Mesenchymal stem cell (in vitro differentiated cells and primary cell): ENCODE data around the gene ODAPH.

ENCODE experiments used
- DNase-seq: peaks from one replicate; pipeline ENCODE4 v3.0.0-alpha.2; 2013
- H2AFZ ChIP-seq: one replicate; pipeline ENCODE4 v1.6.1; 2013; ENCODE audit warnings: low read depth, mild to moderate bottlenecking, control low read depth, inconsistent platforms, low read length, moderate library complexity
- H2AK5ac ChIP-seq: 2 replicates; pipeline ENCODE4 v1.6.1; 2013; ENCODE audit warnings: low read length, moderate library complexity, mild to moderate bottlenecking, inconsistent platforms; ENCODE audit not compliant: severe bottlenecking
- H2BK120ac ChIP-seq: one replicate; pipeline ENCODE4 v1.6.1; 2013; ENCODE audit warnings: low read depth, mild to moderate bottlenecking, inconsistent platforms, low read length, moderate library complexity
- H2BK12ac ChIP-seq, 2 experiments: one replicate each; pipeline ENCODE4 v1.6.1; 2013; ENCODE audit warnings: inconsistent platforms in 2 of 2, low read length in 2 of 2, mild to moderate bottlenecking in 2 of 2, moderate library complexity in 2 of 2, control low read depth in 1 of 2
- H2BK15ac ChIP-seq: one replicate; pipeline ENCODE4 v1.6.1; 2013; ENCODE audit warnings: mild to moderate bottlenecking, low read depth, inconsistent platforms; ENCODE audit not compliant: poor library complexity, severe bottlenecking
- H2BK5ac ChIP-seq: 2 replicates; pipeline ENCODE4 v1.6.1; 2013; ENCODE audit warnings: low read depth, mild to moderate bottlenecking, low read length, control low read depth, inconsistent platforms; ENCODE audit not compliant: poor library complexity, severe bottlenecking
- H3K14ac ChIP-seq, 2 experiments: one replicate each; pipeline ENCODE4 v1.6.1; 2013; ENCODE audit warnings: inconsistent platforms in 2 of 2, low read length in 2 of 2, control low read depth in 1 of 2, mild to moderate bottlenecking in 1 of 2, moderate library complexity in 1 of 2
- H3K18ac ChIP-seq, 2 experiments: one replicate each; pipeline ENCODE4 v1.6.1; 2013; ENCODE audit warnings: inconsistent platforms in 2 of 2, low read length in 2 of 2, control low read depth in 1 of 2, low read depth in 1 of 2, mild to moderate bottlenecking in 1 of 2
- H3K23ac ChIP-seq, 2 experiments: one replicate each; pipeline ENCODE4 v1.6.1; 2013; ENCODE audit warnings: inconsistent platforms in 2 of 2, low read length in 2 of 2, mild to moderate bottlenecking in 2 of 2, moderate library complexity in 2 of 2, control low read depth in 1 of 2
- H3K27ac ChIP-seq: 2 replicates; pipeline ENCODE4 v1.5.1; 2013; ENCODE audit warnings: mild to moderate bottlenecking, moderate library complexity, low read length, control low read depth, inconsistent platforms; ENCODE audit not compliant: poor library complexity, severe bottlenecking
- H3K27me3 ChIP-seq, 2 experiments: 2 replicates each; pipeline versions ENCODE4 v1.6.1 to v1.7.0; 2013; ENCODE audit warnings: low read length in 2 of 2, mild to moderate bottlenecking in 2 of 2, moderate library complexity in 2 of 2, control low read depth in 1 of 2, inconsistent platforms in 1 of 2; ENCODE audit not compliant: control insufficient read depth in 1 of 2, insufficient read depth in 1 of 2
- H3K36me3 ChIP-seq, 2 experiments: 2 replicates each; pipeline versions ENCODE4 v1.6.1 to v1.7.0; 2013; ENCODE audit warnings: low read length in 2 of 2, control low read depth in 1 of 2, inconsistent platforms in 1 of 2, low read depth in 1 of 2, mild to moderate bottlenecking in 1 of 2; ENCODE audit not compliant: insufficient read depth in 2 of 2, control insufficient read depth in 1 of 2
- H3K4ac ChIP-seq, 2 experiments: one replicate each; pipeline ENCODE4 v1.6.1; 2013; ENCODE audit warnings: inconsistent platforms in 2 of 2, low read length in 2 of 2, mild to moderate bottlenecking in 2 of 2, moderate library complexity in 2 of 2, control low read depth in 1 of 2, low read depth in 1 of 2
- H3K4me1 ChIP-seq: 2 replicates; pipeline ENCODE4 v1.6.1; 2013; ENCODE audit warnings: low read depth, low read length, control low read depth; ENCODE audit not compliant: control insufficient read depth, insufficient read depth
- H3K4me2 ChIP-seq: 2 replicates; pipeline ENCODE4 v1.6.1; 2013; ENCODE audit warnings: low read length, mild to moderate bottlenecking, inconsistent platforms; ENCODE audit not compliant: poor library complexity, severe bottlenecking
- H3K4me3 ChIP-seq, 2 experiments: 2 replicates each; pipeline versions ENCODE4 v1.5.1 to v1.7.0; 2013; ENCODE audit warnings: low read length in 2 of 2, mild to moderate bottlenecking in 2 of 2, control low read depth in 1 of 2, low read depth in 1 of 2; ENCODE audit not compliant: insufficient read depth in 1 of 2
- H3K79me1 ChIP-seq: replicated peaks from 2 replicates; pipeline ENCODE4 v1.6.1; 2013; ENCODE audit warnings: mild to moderate bottlenecking, control low read depth, low read length, inconsistent platforms; ENCODE audit not compliant: poor library complexity, severe bottlenecking
- H3K9ac ChIP-seq: 2 replicates; pipeline ENCODE4 v1.7.0; 2013; ENCODE audit warnings: mild to moderate bottlenecking, low read length, moderate library complexity
- H3K9me3 ChIP-seq: 2 replicates; pipeline ENCODE4 v1.7.0; 2013; ENCODE audit warnings: mild to moderate bottlenecking, low read length; ENCODE audit not compliant: control insufficient read depth
- H4K8ac ChIP-seq: one replicate; pipeline ENCODE4 v1.6.1; 2013; ENCODE audit warnings: inconsistent platforms, mild to moderate bottlenecking, low read length, moderate library complexity
- H4K91ac ChIP-seq: one replicate; pipeline ENCODE4 v1.6.1; 2013; ENCODE audit warnings: mild to moderate bottlenecking, low read length, inconsistent platforms
- WGBS: methylation state at CpG from one replicate; pipeline ENCODE4 v1.1.7; 2013; ENCODE audit warnings: mixed read lengths; 5-methylcytosine and 5-hydroxymethylcytosine counted together

The ODAPH gene

DNA sequence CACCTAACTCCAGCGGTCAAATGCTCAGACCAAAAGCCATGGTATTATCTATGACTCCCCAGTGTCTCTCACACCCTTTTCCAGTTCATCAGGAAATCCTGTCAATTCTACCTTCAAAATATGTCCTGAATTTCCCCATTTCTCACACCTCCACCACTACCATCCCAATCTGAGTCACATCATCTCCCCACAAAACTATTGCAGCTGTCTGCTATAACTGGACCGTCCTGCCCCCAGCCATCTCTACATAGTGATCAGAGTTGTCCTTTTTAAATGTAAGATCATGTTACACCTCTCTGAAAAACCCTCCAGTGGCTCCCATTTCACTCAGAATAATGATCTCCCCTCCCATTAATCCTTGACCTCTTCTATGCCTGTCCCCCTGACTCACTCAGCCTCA is 6.8 kb upstream of the ODAPH start:
- no peak overlapping the region for H4K91ac ChIP-seq
- no peak overlapping the region for H2BK15ac ChIP-seq
- 98% methylated on average over 2 of the region's 2 CpGs for WGBS

DNA sequence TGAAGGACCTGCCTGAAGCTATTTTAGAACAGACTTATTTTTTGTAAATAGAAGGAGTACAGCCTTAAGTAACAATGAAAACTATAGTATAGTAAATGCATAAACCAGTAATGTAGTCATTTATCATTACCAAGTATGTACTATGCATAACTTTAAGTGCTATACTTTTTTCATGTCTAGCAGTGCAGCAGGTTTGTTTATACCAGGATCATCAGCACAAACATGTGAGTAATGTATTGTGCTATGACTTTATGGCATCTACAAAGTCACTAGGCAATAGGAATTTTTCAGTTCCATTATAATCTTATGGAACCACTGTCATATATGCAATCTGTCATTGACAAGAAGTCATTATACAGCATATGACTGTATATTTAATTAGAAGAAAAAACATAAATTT is 3.4 kb upstream of the ODAPH start:
- no peak overlapping the region for H3K18ac ChIP-seq
- no peak overlapping the region for H3K4me2 ChIP-seq

More for the DNA sequence above, 6.8 kb upstream of the ODAPH start:
- Histone ChIP-seq H3K79me1 (no peaks in the 10 kb centered on the region), H3K4ac (no peak overlapping the region), H2BK120ac (no peak overlapping the region), H3K9ac (no peak overlapping the region), H2AFZ (no peak overlapping the region), H3K4me2 (no peak overlapping the region), H3K14ac (no peak overlapping the region), H2AK5ac (no peak overlapping the region), H3K27ac (no peak overlapping the region), H2BK5ac (no peak overlapping the region), H2BK12ac (no peak overlapping the region), H3K23ac (no peak overlapping the region), H3K36me3 (peaks cover 0 to 8% of the 10 kb centered on the region in 2 experiments), H3K18ac (no peak overlapping the region), H3K4me1 (peaks cover 10% of the 10 kb centered on the region), H3K9me3 (no peaks in the 10 kb centered on the region), H3K4me3 (no peak overlapping the region), H4K8ac (no peak overlapping the region), H3K27me3 (no peaks in the 10 kb centered on the region)
- DNase-seq = no peak

GRCh38 chr4:75557696-75558095 is 1.8 kb downstream of the ODAPH start:
- Histone ChIP-seq H3K4me1 (peaks cover 4% of the 10 kb centered on the region), H4K8ac (no peak overlapping the region), H3K9me3 (no peaks in the 10 kb centered on the region), H2BK12ac (no peak overlapping the region), H4K91ac (no peak overlapping the region), H3K79me1 (no peaks in the 10 kb centered on the region), H3K27ac (no peak overlapping the region), H2BK120ac (no peak overlapping the region), H3K4ac (no peak overlapping the region), H3K9ac (no peak overlapping the region), H2BK5ac (no peak overlapping the region), H3K27me3 (peaks cover 0 to 17% of the 10 kb centered on the region in 2 experiments), H2BK15ac (no peak overlapping the region), H2AK5ac (no peak overlapping the region), H3K18ac (no peak overlapping the region), H3K4me2 (no peak overlapping the region), H3K4me3 (no peak overlapping the region), H3K14ac (no peak overlapping the region), H3K36me3 (no peaks in the 10 kb centered on the region), H2AFZ (no peak overlapping the region), H3K23ac (no peak overlapping the region)
- WGBS = 93% methylated on average over 8 of the region's 8 CpGs
- no peak for DNase-seq

More for the DNA sequence above, 3.4 kb upstream of the ODAPH start:
- Histone ChIP-seq H3K9ac (no peak overlapping the region), H3K4ac (no peak overlapping the region), H2BK120ac (no peak overlapping the region), H3K79me1 (no peaks in the 10 kb centered on the region), H2AFZ (no peak overlapping the region), H2AK5ac (no peak overlapping the region), H3K23ac (no peak overlapping the region), H2BK15ac (no peak overlapping the region), H3K4me3 (no peak overlapping the region), H4K91ac (no peak overlapping the region), H4K8ac (no peak overlapping the region), H2BK12ac (no peak overlapping the region), H3K14ac (no peak overlapping the region), H3K9me3 (no peaks in the 10 kb centered on the region), H3K27me3 (peaks cover 0 to 12% of the 10 kb centered on the region in 2 experiments), H3K4me1 (peaks cover 9% of the 10 kb centered on the region), H3K36me3 (no peaks in the 10 kb centered on the region), H3K27ac (no peak overlapping the region), H2BK5ac (no peak overlapping the region)
- peak; percentile 25 for DNase-seq

DNA sequence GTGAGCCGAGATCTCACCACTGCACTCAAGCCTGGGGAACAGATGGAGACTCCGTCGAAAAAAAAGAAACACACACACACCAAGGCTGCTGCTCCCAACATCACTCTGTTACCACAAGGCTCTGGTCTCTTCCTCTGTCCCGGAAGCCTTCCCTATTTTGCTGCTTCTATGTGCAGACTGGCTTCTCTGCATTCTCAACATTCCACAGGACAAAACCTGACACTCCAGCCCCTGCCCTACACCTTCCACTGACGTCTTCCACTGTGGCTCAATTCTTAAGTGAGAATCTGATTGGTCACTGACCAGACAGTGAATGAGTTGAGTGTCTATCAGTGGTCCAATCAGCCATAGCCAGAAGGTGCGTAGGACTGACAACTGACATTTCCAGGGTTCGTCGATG is 5.9 kb downstream of the ODAPH start:
- Histone ChIP-seq H3K18ac (no peak overlapping the region), H3K4me1 (no peaks in the 10 kb centered on the region), H3K4me3 (no peak overlapping the region), H2BK12ac (no peak overlapping the region), H3K9ac (no peak overlapping the region), H3K9me3 (no peaks in the 10 kb centered on the region), H4K8ac (no peak overlapping the region), H2BK15ac (no peak overlapping the region), H3K14ac (no peak overlapping the region), H3K27me3 (peaks cover 0 to 9% of the 10 kb centered on the region in 2 experiments), H3K36me3 (no peaks in the 10 kb centered on the region), H3K4ac (no peak overlapping the region), H3K23ac (no peak overlapping the region), H2AFZ (no peak overlapping the region), H3K4me2 (no peak overlapping the region), H2BK120ac (no peak overlapping the region), H2BK5ac (no peak overlapping the region), H2AK5ac (no peak overlapping the region), H3K79me1 (no peaks in the 10 kb centered on the region), H4K91ac (no peak overlapping the region), H3K27ac (no peak overlapping the region)
- DNase-seq = no peak
- WGBS = 81% methylated on average over 8 of the region's 8 CpGs
